Embryonic facial prominence (tissue), 1 donor: ENCODE measurements around the gene FAM171A1.
"Not testable (repeated sequence)": the region's sequence is repeated elsewhere in the genome, so short reads cannot be mapped to it uniquely, and the experiment has no call there.

ENCODE experiments used
- DNase-seq: peaks from one replicate; pipeline ENCODE4 v3.0.0-alpha.2; 2016; ENCODE audit errors: extremely low spot score

The FAM171A1 gene

DNA sequence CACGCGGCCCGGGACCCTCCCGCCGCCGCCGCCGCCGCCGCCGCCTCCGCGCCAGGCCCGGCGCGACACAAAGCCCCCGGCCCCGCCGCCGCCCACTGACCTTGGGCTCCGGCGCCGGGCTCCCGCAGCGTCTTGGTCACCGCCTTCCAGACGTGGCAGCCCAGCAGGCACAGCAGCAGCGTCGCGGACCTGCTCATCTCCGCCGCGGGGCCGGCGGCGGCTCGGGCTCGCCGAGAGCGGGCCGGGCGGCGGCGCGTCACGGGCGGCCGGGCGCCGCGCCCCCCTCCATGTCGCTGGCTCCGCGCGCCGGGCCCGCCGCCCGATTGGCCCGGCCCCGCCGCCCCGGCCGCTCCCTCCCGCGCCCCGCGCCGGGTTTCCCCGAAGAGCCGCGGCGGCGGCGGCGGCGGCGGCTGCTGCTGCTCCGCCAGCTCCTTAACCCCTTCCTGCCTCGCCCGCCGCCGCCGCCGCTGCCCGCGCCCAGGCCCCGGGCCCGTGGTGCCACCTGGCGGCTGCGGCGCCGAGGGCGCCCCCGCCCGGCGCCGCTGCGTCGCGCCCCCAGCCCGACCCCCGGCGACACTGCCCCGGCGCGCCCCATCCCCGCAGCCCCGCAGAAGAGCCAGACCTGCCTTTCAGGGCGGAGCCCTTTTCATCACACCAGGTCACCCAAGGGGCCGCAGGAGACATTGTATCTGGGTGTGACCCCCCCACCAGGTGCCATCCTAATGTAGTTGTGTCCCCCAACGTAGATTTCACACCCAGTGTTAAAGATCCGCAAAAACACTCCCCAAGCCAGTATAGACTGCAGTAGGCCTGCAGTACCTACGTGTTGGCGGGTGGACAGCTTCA lies at the start of gene FAM171A1:
TSS of gene FAM171A1 (minus strand) at position 434 of the 846 bp plus-strand sequence. CDS start at position 197, 237 bp downstream.
- DNase-seq, result no peak

DNA sequence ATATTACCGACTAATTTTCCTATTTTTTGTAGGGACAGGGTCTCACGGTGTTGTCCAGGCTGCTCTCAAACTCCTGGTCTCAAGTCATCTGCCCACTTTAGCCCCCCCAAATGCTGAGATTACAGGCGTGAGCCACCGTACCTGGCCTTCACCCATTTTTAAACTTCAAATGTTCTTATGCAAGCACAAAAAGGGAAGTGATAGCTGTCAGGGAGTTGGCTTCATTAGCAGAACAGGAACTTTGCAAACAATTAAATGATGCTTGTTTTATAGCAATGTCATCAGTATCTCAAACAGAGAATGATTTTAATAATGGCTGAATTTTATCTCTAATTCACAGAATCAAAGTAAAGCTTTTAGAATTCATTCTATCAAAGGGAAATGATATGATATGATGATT lies 49.8 kb upstream of the FAM171A1 start:
- DNase-seq, result no peak

DNA sequence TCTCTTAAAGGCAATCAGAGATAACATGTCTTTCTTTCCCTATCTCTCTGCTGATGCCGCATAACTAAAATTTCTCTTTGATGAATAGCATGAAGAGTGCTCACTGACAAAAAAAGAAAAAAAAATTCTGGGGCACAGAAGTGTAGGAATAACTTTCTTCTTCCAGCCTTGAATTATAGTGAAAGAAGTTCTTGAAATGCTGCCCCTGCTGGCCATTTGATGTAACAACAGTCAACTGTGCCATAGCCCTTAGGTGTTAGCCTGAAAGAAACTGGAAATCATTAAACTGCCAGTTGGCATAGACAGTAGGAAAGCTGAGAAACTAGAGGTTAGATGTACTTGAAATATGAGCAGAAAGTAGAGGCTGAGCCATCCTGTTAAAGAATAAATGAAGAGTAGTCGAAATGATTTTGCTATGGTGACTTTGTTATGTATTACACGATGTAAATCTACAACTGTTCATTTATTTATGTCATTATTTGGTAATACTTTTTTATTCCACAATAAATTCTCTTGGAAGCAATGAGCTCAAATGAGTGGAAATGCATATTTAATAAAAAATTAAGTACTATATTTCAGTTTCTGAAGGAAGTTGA lies 48.3 kb upstream of the FAM171A1 start:
- no peak for DNase-seq

DNA sequence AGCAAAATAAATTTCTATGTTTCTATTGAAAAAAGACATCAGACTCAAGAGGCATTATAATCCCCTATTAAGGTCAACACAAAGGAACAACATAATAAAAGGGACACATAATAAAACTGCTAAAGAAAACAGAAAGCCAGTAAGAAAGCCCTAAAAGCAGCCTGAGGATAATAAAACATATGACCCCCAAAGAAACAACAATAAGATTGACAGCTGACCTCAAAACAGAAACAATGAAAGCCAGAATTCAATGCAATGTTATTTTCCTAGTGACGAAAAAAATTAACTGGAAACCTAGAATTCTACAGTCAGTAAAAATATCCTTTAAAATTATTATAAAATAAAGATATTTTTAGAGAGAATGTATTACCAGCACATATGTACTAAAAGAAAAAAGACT lies 44.9 kb upstream of the FAM171A1 start:
- no peak for DNase-seq

DNA sequence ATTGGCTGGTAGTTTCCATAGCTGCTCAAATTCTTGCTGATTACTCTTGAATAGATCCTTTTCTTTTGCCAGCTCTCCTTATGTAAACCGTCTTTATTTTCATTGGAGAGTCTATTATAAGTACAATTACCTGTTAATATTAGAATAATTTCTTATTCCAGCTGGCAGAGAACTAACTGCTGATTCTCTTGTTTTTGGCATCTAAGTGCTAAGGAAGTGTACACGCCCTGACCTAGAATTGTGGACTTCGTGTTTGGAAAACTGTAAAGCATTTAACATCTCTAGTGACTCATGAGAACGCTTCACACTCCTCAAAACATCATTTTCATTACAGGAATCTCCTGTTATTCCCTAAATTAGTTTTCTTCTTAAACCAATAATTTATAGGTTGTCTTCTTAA lies 39.9 kb upstream of the FAM171A1 start:
- no peak for DNase-seq

DNA sequence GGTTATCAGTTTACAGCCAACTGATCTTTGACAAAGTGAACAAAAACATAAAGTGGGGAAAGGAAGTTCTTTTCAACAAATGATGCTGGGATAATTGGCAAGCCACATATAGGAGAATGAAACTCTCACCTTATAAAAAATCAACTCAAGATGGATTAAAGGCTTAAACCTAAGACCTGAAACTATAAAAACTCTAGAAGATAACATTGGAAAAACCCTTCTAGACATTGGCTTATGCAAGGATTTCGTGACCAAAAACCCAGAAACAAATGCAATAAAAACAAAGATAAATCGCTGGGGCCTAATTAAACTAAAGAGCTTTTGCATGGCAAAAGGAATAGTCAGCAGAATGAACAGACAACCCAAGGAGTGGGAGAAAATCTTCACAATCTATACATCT lies 38.3 kb upstream of the FAM171A1 start:
- DNase-seq, result not testable (repeated sequence)

DNA sequence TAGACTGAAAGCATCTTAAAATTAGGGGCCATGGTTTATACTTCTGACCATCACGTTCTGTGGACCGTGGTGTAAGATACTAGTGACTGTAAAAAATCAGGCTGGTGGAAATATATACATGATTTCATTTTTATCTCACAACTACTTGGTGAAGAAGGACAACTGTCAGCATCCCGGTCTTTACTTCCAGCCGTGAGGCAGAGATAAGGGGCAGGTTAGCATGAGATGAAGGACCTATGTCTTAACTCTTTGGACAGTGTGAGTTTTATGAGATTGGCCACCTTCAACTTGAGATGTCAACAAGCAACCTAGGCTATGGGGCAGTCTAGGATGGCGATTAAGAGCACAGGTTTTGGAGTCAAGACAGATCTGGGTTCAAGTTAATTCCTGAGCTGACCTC lies 37.5 kb upstream of the FAM171A1 start:
- no peak for DNase-seq

DNA sequence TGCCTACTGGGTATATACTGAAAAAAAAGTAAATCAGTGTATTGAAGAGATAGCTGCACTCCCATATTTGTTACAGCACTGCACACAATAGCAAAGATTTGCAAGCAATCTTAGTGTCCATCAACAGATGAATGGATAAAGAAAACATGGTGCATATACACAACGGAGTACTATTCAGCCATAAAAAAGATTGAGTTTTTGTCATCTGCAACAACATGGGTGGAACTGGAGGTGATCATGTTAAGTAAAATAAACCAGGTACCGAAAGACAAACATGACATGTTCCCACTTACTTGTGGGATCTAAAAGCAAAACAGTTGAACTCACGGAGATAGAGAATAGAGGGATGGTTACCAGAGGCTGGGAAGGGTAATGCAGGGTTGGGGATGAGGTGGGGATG lies 34.2 kb upstream of the FAM171A1 start:
- no peak for DNase-seq

DNA sequence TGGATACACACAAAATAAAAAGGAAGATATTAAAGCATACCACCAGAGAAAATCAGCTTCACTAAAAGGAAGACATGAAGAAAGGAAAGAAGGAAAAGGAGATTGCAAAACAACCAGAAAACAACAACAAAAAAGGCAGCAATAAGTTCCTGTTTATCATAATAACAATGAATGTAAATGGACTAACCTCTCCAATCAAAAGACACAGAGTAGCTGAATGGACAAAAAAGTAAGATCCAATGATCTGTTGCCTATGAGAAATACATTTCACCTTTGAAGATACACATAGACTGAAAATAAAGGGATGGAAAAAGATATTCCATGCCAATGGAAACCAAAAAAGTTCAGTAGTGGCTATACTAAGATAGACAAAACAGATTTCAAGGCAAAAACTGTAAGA lies 30.3 kb upstream of the FAM171A1 start:
- no peak for DNase-seq

DNA sequence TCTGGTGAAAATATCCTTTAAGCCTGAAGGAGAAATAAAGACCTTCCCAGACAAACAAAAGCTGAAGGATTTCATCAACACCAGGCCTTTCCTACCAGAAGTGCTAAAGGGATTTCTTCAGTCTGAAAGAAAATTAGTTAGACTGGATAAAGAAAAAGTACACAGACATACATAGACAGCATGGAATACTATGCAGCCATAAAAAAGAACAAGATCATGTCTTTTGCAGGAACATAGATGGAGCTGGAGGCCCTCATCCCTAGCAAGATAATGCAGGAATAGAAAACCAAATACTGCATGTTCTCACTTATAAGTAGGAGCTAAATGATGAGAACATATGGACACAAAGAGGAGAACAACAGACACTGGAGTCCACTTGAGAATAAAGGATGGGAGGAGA lies 29.4 kb upstream of the FAM171A1 start:
- not testable (repeated sequence) for DNase-seq

DNA sequence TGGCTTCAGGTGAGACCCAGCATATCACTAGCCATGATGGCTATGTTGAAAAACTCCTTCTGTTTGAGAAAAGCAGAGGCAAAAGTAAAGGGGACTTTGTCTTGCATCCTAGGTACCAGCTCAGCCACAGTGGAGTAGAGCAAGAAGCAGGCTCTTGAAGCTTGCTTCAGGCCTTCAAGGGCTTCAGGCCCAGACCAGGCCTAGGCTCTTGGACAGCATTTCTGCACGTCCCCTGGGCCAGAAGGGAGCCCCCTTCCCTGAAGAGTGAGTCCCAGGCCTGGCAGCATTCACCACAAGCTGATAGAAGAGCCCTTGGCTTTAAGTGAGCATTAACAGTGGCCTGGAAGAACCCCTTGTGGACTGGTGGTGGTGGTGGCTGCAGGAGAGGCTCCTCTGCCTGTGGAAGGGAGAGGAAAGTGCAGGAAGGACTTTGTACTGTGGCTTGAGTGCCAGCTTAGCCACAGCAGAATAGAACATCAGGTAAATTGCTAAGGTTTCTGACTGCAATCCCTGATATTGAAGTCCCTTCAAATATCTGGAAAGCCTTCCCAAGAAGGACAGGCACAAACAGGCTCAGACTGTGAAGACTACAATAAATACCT lies 28.1 kb upstream of the FAM171A1 start:
- no peak for DNase-seq

DNA sequence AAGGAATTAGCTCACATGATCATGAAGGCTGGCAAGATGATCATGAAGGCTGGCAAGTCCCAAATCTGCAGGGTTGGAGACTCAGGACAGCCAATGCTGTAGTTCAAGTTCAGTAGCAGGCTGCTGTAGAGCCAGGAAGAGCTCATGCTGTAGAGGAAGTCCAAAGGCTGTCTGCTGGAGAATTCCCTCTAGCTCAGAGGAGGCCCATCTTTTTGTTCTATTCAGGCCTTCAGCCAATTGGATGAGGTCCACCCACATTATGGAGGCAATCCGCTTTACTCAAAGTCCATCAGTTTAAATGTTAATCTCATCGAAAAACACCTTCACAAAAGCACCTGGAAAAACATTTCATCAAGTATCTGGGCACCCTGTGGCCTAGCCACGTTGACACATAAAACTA lies 24.8 kb upstream of the FAM171A1 start:
- no peak for DNase-seq

DNA sequence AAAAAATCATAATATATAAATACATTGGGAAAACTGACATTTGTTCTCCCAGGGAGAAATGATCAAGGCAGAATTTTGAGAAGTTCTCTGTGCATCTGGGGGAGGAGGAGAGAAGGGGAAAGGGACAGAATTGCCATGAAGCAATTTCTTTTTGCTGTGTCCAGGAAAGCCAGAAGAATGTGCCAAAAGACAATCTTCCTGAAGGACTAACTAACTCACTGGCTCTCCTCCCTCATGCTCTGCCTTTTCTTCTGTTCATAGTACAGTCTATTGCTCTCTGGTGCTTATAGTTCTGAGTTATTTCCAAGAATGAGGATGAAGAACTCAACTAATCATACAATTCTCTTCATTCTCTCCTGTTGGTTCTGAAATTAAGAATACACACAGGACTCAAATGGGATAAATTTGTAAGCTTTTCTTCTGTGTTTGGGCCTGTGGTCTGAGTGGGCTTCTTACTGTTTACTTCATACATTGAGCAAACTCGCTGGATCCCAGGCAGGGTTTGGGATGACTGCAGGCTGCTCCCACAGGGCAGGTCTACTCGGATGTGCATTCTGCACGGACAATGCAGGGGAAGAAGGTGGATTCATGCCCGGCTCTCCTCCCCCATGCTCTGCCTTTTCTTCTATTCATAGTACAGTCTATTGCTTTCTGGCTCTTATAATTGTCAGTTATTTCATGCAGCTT lies 22.2 kb upstream of the FAM171A1 start:
- no peak for DNase-seq

DNA sequence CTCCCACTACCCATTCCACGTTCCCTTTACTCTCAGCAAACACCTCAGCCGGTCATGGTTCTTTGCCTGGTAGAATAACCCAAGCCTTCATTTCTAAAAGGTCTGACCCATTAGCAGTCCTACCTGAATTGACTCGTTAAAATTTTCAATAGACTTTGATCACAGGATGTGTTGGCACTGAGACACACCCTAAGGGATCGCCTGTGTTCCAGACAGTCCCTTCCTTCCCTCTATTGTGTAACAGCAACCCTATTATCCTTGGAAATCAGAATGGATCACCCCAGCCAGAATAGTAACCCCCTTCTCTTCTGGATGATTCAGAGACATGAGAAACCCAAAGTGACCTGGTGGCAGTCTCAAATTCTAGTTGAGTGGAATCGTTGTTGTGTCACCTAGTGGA lies 20.4 kb upstream of the FAM171A1 start:
- no peak for DNase-seq

DNA sequence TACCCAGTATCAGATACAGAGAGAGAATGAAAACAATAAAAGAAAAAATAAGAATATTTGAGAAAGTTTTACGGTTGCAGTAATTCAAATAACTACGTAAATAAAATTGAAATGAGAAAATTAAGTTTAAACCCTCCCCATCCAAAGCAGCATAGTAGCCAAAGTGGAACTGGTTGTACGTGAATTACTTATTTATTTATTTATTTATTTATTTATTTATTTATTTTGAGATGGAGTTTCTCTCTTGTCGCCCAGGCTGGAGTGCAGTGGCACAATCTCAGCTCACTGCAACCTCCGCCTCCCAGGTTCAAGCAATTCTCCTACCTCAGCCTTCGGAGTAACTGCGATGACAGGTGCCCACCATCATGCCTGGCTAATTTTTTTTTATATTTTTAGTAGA lies 17.1 kb upstream of the FAM171A1 start:
- not testable (repeated sequence) for DNase-seq

DNA sequence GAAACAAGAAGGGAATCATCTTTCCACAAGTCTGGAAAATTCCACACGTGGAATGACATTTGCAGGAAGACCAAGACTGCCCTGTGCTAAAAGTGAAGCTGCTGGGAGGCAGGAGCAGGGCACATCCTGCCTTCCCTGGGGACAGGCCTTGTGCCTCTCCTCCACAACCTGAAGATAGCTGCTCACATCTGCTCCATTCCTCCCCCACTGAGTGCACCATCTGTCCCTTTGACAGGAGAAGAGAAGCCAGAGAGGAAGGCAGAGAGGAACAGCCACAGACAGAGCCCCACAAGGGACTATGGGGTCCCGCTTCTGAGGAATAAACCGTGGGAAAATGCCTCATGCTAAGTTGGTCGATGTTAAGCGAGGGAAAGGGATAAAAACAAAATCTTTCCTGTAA lies 15.9 kb upstream of the FAM171A1 start:
- DNase-seq, result no peak

DNA sequence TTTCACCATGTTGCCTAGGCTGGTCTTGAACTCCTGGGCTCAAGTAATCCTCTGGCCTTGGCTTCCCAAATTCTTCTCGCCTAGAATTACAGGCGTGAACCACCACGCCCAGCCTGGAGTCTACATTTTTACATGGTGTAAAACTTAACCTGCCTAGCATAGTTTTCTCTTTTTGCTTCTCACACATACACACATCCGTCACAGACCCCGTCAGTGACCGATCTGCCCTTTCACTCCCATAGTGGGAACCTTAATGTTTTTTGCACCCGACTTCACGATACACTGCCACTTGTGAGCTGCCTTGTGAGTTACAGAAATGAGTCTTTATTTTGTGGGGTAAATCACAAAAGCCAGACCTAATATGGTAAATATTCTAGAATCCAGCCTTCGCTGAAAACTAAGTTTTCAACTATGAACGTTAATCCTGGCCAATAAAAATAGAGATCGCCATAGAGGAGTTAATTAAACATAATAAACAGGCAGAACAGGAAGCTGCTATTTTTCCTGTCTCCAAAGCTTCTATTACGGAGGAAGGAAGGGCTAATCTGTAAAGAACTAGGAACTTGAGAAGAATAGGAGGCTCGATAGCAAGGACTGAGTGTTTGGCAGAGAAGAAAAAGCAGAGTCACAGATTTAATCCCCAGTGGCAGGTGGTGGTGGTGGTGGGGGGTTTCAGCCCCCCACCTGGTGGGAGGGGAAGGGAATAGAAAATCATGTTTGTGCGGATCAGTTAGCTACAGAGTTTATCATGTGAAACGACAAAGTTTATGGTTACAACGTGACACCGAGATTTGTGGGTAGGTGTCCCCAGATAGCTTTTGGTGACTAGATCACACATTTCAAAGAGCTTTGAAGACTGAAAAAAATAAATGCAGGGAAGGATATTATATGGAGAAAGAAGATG lies 14.7 kb upstream of the FAM171A1 start:
- no peak for DNase-seq

DNA sequence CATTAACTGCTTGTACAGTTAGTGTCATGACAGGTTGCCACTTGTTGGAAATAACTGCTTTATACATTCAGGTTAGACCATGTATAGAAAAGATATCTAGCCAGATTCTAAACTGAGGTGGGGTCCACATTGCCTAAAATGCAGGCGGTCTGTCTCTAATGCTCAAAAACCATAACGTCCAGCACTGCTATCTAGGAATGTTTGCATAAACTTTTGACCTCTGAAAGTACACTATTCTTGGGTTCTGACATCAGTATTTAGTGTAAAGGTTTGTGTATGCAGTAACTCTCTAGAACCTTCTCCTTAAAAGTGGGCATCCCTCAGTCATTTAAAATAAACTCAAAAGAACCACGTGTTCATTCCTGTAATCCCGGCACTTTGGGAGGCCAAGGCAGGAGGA lies 10.3 kb upstream of the FAM171A1 start:
- no peak for DNase-seq

DNA sequence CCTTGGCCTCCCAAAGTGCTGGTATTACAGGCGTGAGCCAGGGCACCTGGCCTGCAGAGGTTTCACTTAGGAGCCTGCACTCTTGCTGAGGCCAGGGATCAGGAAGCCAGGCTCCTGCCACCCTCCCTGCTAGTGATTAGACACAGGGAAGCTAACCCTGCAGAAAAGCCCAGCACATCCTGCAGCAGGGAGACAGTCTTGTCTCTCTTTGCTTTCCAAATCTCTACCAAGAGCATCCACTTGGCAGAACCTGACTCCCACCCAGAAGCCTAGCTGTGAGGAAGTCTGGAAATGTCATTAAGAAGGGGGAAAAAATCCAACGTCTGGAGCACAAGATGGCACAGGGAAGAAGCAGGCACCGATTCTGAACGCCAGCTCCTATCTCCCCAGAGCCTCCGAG lies 8.0 kb upstream of the FAM171A1 start:
- no peak for DNase-seq

DNA sequence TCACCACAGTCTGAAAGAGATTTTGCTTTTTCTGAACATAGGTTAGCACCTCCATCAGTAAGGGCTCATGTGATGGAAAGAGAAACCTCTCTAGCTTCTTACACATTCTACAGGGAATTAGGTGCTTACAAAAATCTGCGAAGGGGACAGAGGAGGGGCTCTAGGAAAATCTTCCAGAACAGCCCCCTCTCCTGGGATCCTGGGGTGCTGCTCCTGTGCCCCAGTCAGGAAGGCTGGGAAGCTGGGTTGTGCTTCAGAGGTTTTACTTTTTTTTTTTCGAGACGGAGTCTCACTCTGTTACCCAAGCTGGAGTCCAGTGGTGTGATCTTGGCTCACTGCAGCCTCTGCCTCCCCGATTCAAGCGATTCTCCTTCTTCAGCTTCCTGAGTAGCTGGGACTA lies 7.5 kb upstream of the FAM171A1 start:
- DNase-seq, result no peak

DNA sequence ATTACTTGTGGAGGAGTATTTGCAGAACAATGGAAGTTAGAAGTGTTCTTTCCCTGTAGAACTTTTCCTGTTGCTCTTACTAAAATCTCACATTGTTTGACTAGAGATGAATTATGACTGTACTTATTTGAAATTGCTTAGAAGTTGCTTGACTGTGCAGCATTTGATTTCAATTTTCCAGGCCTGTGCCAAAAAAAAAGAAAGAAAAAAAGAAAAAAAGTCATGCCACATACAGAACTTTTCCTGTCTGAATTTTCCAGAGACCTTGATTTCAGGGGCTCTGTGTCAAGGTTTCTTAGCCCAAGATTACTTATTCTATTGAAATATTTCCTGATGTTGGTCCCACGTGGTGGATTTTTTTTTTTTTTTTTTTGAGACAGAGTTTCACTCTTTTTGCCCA lies 3.5 kb upstream of the FAM171A1 start:
- no peak for DNase-seq
